HEK293 (cell line): ENCODE data around the gene OPA3.

Experiments used
- FEZF1 ChIP-seq: fragments of 450-650 bp; formaldehyde crosslinking; IDR thresholded peaks from 2 replicates; pipeline ENCODE4 v1.5.1; 2016; ENCODE audit warnings: missing biosample characterization, missing genetic modification characterization
- GLIS1 ChIP-seq: fragments of 450-650 bp; formaldehyde crosslinking; IDR thresholded peaks from 2 replicates; pipeline ENCODE4 v1.5.1; 2016; ENCODE audit warnings: missing biosample characterization, missing genetic modification characterization
- HOXA7 ChIP-seq: sonication (generic); formaldehyde crosslinking; IDR thresholded peaks from 2 replicates; pipeline ENCODE4 v1.8.1; 2022; ENCODE audit warnings: missing genetic modification reagents, borderline replicate concordance
- IKZF3 ChIP-seq: fragments of 450-650 bp; IDR thresholded peaks from 2 replicates; pipeline ENCODE4 v1.5.0; 2018; ENCODE audit warnings: missing biosample characterization, mild to moderate bottlenecking, missing genetic modification characterization, moderate library complexity
- SCRT1 ChIP-seq: fragments of 450-650 bp; formaldehyde crosslinking; IDR thresholded peaks from 2 replicates; pipeline ENCODE4 v1.5.1; 2016; ENCODE audit warnings: missing biosample characterization, missing genetic modification characterization, borderline replicate concordance
- SP7 ChIP-seq: fragments of 450-650 bp; formaldehyde crosslinking; IDR thresholded peaks from 2 replicates; pipeline ENCODE4 v1.5.1; 2016; ENCODE audit warnings: missing biosample characterization, missing genetic modification characterization
- ZIC2 ChIP-seq: fragments of 450-650 bp; formaldehyde crosslinking; IDR thresholded peaks from 2 replicates; pipeline ENCODE4 v1.5.1; 2016; ENCODE audit warnings: missing biosample characterization, missing genetic modification characterization
- ZNF174 ChIP-seq: fragments of 450-650 bp; formaldehyde crosslinking; IDR thresholded peaks from 2 replicates; pipeline ENCODE4 v1.5.0; 2017; ENCODE audit warnings: missing biosample characterization, mild to moderate bottlenecking, missing genetic modification characterization
- ZNF214 ChIP-seq: fragments of 450-650 bp; formaldehyde crosslinking; IDR thresholded peaks from 2 replicates; pipeline ENCODE4 v1.5.1; 2017; ENCODE audit warnings: missing biosample characterization, mild to moderate bottlenecking, missing genetic modification characterization, borderline replicate concordance
- ZNF221 ChIP-seq: fragments of 450-650 bp; formaldehyde crosslinking; IDR thresholded peaks from 2 replicates; pipeline ENCODE4 v1.5.1; 2017; ENCODE audit warnings: missing biosample characterization, missing genetic modification characterization, borderline replicate concordance
- ZNF302 ChIP-seq: fragments of 450-650 bp; formaldehyde crosslinking; IDR thresholded peaks from 2 replicates; pipeline ENCODE4 v1.5.1; 2016; ENCODE audit warnings: missing biosample characterization, missing genetic modification characterization, low read depth
- ZNF521 ChIP-seq: fragments of 450-650 bp; formaldehyde crosslinking; IDR thresholded peaks from 2 replicates; pipeline ENCODE4 v1.5.1; 2017; ENCODE audit warnings: missing biosample characterization, mild to moderate bottlenecking, missing genetic modification characterization
- ZNF747 ChIP-seq: fragments of 450-650 bp; formaldehyde crosslinking; IDR thresholded peaks from 2 replicates; pipeline ENCODE4 v1.5.1; 2016; ENCODE audit warnings: missing biosample characterization, missing genetic modification characterization
- TF ChIP-seq, protein P1 (sequence below): fragments of 450-650 bp; formaldehyde crosslinking; IDR thresholded peaks from 2 replicates; pipeline ENCODE4 v1.5.1; 2017; ENCODE audit warnings: missing biosample characterization, missing genetic modification characterization
- TF ChIP-seq, protein P2 (sequence below): fragments of 450-650 bp; formaldehyde crosslinking; IDR thresholded peaks from 2 replicates; pipeline ENCODE4 v1.5.1; 2016; ENCODE audit warnings: missing biosample characterization, missing genetic modification characterization
- TF ChIP-seq, protein P3 (sequence below): fragments of 450-650 bp; formaldehyde crosslinking; IDR thresholded peaks from 2 replicates; pipeline ENCODE4 v1.5.1; 2016; ENCODE audit warnings: missing biosample characterization, missing genetic modification characterization
- TF ChIP-seq, protein P4 (sequence below): fragments of 450-650 bp; formaldehyde crosslinking; IDR thresholded peaks from 2 replicates; pipeline ENCODE4 v1.5.1; 2016; ENCODE audit warnings: missing biosample characterization, missing genetic modification characterization
- TF ChIP-seq, protein P5 (sequence below): fragments of 450-650 bp; formaldehyde crosslinking; IDR thresholded peaks from 2 replicates; pipeline ENCODE4 v1.5.1; 2016; ENCODE audit warnings: missing biosample characterization, missing genetic modification characterization
- TF ChIP-seq, protein P6 (sequence below): fragments of 450-650 bp; formaldehyde crosslinking; IDR thresholded peaks from 2 replicates; pipeline ENCODE4 v1.5.1; 2016; ENCODE audit warnings: missing biosample characterization, missing genetic modification characterization
- TF ChIP-seq, protein P7 (sequence below): fragments of 450-650 bp; formaldehyde crosslinking; IDR thresholded peaks from 2 replicates; pipeline ENCODE4 v1.5.1; 2017; ENCODE audit warnings: missing biosample characterization, missing genetic modification characterization

Gene OPA3

DNA sequence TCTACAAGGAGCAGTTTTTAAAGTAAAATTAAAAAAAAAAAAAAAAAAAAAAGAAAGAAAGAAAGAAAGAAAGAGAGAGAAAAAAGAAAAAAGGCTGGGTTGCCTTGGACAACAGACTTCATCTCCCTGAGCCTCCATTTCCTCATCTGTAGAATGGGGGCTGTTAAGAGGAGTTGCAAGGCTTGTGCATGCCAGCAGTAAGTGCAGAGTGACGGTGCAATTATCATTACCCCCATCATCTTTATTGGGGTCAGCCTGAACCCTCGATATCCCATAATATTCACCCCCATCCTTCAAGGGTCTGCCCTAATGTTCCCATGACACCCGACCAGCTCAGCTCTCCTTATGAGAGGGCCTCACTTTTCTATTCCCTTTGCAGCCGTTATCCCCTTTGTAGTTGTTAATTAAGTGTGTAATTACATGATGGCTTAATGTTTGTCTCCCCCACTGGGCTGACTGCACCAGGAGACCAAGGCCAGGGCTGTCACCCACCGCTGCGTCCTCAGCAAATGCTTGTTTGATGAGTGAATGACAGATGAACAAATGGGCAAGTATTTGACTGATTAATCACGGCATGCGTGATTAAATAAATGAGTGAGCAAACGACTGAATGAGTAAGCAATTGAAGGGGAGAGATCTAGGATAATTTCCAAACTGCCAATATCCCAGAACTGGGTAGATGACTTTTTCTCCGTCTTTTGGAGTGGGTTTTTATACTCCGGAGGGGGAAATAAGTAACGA is 106.7 kb downstream of the OPA3 start (continued):
- TF ChIP-seq, protein P1, sequence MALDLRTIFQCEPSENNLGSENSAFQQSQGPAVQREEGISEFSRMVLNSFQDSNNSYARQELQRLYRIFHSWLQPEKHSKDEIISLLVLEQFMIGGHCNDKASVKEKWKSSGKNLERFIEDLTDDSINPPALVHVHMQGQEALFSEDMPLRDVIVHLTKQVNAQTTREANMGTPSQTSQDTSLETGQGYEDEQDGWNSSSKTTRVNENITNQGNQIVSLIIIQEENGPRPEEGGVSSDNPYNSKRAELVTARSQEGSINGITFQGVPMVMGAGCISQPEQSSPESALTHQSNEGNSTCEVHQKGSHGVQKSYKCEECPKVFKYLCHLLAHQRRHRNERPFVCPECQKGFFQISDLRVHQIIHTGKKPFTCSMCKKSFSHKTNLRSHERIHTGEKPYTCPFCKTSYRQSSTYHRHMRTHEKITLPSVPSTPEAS (tag by site-specific recombination): no peak
- TF ChIP-seq GLIS1: peak; percentile 92
- TF ChIP-seq ZNF521 (tag by site-specific recombination): no peak
- TF ChIP-seq, protein P2, sequence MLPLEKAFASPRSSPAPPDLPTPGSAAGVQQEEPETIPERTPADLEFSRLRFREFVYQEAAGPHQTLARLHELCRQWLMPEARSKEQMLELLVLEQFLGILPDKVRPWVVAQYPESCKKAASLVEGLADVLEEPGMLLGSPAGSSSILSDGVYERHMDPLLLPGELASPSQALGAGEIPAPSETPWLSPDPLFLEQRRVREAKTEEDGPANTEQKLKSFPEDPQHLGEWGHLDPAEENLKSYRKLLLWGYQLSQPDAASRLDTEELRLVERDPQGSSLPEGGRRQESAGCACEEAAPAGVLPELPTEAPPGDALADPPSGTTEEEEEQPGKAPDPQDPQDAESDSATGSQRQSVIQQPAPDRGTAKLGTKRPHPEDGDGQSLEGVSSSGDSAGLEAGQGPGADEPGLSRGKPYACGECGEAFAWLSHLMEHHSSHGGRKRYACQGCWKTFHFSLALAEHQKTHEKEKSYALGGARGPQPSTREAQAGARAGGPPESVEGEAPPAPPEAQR (tag by site-specific recombination): no peak
- no peak for TF ChIP-seq ZNF214 (tag by site-specific recombination)
- TF ChIP-seq, protein P3, sequence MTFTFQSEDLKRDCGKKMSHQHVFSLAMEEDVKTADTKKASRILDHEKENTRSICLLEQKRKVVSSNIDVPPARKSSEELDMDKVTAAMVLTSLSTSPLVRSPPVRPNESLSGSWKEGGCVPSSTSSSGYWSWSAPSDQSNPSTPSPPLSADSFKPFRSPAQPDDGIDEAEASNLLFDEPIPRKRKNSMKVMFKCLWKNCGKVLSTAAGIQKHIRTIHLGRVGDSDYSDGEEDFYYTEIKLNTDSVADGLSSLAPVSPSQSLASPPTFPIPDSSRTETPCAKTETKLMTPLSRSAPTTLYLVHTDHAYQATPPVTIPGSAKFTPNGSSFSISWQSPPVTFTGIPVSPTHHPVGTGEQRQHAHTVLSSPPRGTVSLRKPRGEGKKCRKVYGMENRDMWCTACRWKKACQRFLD: no peak
- peak; percentile 39 for TF ChIP-seq ZIC2
- no peak for TF ChIP-seq ZNF302
- no peak for TF ChIP-seq ZNF747 (tag by site-specific recombination)
- TF ChIP-seq FEZF1 (tag by site-specific recombination): peak; percentile 5; the same call in 1 of the 2 replicates
- TF ChIP-seq, protein P4, sequence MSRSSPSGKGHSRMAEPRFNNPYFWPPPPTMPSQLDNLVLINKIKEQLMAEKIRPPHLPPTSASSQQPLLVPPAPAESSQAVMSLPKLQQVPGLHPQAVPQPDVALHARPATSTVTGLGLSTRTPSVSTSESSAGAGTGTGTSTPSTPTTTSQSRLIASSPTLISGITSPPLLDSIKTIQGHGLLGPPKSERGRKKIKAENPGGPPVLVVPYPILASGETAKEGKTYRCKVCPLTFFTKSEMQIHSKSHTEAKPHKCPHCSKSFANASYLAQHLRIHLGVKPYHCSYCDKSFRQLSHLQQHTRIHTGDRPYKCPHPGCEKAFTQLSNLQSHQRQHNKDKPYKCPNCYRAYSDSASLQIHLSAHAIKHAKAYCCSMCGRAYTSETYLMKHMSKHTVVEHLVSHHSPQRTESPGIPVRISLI (tag by site-specific recombination): peak; percentile 34; the same call in 1 of the 2 replicates
- TF ChIP-seq SCRT1: no peak
- TF ChIP-seq, protein P5, sequence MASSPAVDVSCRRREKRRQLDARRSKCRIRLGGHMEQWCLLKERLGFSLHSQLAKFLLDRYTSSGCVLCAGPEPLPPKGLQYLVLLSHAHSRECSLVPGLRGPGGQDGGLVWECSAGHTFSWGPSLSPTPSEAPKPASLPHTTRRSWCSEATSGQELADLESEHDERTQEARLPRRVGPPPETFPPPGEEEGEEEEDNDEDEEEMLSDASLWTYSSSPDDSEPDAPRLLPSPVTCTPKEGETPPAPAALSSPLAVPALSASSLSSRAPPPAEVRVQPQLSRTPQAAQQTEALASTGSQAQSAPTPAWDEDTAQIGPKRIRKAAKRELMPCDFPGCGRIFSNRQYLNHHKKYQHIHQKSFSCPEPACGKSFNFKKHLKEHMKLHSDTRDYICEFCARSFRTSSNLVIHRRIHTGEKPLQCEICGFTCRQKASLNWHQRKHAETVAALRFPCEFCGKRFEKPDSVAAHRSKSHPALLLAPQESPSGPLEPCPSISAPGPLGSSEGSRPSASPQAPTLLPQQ: no peak
- peak; percentile 56; the same call in 1 of the 2 replicates for TF ChIP-seq SP7 (tag by site-specific recombination)
- no peak for TF ChIP-seq ZNF221 (tag by site-specific recombination)
- TF ChIP-seq HOXA7: no peak
- 0 out of 2 replicates have a peak, but pooled peaks have one; percentile 12 for TF ChIP-seq IKZF3 (tag by site-specific recombination)
- TF ChIP-seq, protein P6, sequence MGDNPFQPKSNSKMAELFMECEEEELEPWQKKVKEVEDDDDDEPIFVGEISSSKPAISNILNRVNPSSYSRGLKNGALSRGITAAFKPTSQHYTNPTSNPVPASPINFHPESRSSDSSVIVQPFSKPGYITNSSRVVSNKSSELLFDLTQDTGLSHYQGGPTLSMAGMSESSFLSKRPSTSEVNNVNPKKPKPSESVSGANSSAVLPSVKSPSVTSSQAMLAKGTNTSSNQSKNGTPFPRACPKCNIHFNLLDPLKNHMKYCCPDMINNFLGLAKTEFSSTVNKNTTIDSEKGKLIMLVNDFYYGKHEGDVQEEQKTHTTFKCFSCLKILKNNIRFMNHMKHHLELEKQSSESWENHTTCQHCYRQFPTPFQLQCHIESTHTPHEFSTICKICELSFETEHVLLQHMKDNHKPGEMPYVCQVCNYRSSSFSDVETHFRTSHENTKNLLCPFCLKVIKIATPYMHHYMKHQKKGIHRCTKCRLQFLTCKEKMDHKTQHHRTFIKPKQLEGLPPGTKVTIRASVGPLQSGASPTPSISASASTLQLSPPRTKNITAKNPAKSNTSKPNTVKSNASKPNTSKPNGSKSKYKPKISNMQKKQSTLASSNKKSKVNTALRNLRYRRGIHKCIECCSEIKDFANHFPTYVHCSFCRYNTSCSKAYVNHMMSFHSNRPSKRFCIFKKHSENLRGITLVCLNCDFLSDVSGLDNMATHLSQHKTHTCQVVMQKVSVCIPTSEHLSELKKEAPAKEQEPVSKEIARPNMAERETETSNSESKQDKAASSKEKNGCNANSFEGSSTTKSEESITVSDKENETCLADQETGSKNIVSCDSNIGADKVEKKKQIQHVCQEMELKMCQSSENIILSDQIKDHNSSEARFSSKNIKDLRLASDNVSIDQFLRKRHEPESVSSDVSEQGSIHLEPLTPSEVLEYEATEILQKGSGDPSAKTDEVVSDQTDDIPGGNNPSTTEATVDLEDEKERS (tag by site-specific recombination): peak; percentile 35; the same call in 1 of the 2 replicates
- TF ChIP-seq ZNF174: no peak
- TF ChIP-seq, protein P7, sequence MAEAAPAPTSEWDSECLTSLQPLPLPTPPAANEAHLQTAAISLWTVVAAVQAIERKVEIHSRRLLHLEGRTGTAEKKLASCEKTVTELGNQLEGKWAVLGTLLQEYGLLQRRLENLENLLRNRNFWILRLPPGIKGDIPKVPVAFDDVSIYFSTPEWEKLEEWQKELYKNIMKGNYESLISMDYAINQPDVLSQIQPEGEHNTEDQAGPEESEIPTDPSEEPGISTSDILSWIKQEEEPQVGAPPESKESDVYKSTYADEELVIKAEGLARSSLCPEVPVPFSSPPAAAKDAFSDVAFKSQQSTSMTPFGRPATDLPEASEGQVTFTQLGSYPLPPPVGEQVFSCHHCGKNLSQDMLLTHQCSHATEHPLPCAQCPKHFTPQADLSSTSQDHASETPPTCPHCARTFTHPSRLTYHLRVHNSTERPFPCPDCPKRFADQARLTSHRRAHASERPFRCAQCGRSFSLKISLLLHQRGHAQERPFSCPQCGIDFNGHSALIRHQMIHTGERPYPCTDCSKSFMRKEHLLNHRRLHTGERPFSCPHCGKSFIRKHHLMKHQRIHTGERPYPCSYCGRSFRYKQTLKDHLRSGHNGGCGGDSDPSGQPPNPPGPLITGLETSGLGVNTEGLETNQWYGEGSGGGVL (tag by site-specific recombination): peak; percentile 79; the same call in 1 of the 2 replicates
